Cerebellar cortex (tissue), 1 donor: Measurements from ENCODE around the gene USH2A.

Experiments used
- DNase-seq: peaks from one replicate; pipeline ENCODE4 v3.0.0-alpha.2; 2015; ENCODE audit warnings: low spot score

The USH2A gene

GRCh38 chr1:215863796-215864195 is 559.5 kb downstream of the USH2A start:
- DNase-seq, result no peak

GRCh38 chr1:215860833-215861232 is 562.4 kb downstream of the USH2A start:
- no peak for DNase-seq

- DNase-seq, result no peak
Observed at GRCh38 chr1:215857317-215857716, 565.9 kb downstream of the USH2A start.

- no peak for DNase-seq
Observed at GRCh38 chr1:215845234-215845891, 577.9 kb downstream of the USH2A start.

GRCh38 chr1:215844777-215845176 is 578.5 kb downstream of the USH2A start:
- no peak for DNase-seq

GRCh38 chr1:215844266-215844665 is 579.0 kb downstream of the USH2A start:
- no peak for DNase-seq

- no peak for DNase-seq
Observed at GRCh38 chr1:215842905-215843304, 580.3 kb downstream of the USH2A start.

- no peak for DNase-seq
Observed at GRCh38 chr1:215835951-215836350, 587.3 kb downstream of the USH2A start.

- no peak for DNase-seq
Observed at GRCh38 chr1:215833941-215834729, 589.1 kb downstream of the USH2A start.

- DNase-seq, result no peak
Observed at GRCh38 chr1:215830226-215830810, 592.9 kb downstream of the USH2A start.

GRCh38 chr1:215825056-215825455 is 598.2 kb downstream of the USH2A start:
- no peak for DNase-seq

- no peak for DNase-seq
Observed at GRCh38 chr1:215824245-215824644, 599.0 kb downstream of the USH2A start.

- DNase-seq, result no peak
Observed at GRCh38 chr1:215819114-215819513, 604.1 kb downstream of the USH2A start.

GRCh38 chr1:215807911-215808436 is 615.3 kb downstream of the USH2A start:
- no peak for DNase-seq

GRCh38 chr1:215807218-215807617 is 616.0 kb downstream of the USH2A start:
- no peak for DNase-seq

GRCh38 chr1:215797859-215798258 is 625.4 kb downstream of the USH2A start:
- no peak for DNase-seq

- DNase-seq, result no peak
Observed at GRCh38 chr1:215794156-215794555, 629.1 kb downstream of the USH2A start.

- DNase-seq, result no peak
Observed at GRCh38 chr1:215793180-215793579, 630.1 kb downstream of the USH2A start.

- no peak for DNase-seq
Observed at GRCh38 chr1:215792446-215792845, 630.8 kb downstream of the USH2A start.

GRCh38 chr1:215789981-215790380 is 633.3 kb downstream of the USH2A start:
- peak; percentile 72 for DNase-seq

GRCh38 chr1:215786997-215787396 is 636.3 kb downstream of the USH2A start:
- DNase-seq, result no peak

- DNase-seq, result no peak
Observed at GRCh38 chr1:215780641-215781040, 642.6 kb downstream of the USH2A start.

GRCh38 chr1:215780139-215780538 is 643.1 kb downstream of the USH2A start:
- no peak for DNase-seq
